Thyroid gland (tissue), 4 donors: Measurements from ENCODE around the gene SON.

ENCODE experiments used
- POLR2A ChIP-seq, 2 donors: fragments of 450-650 bp; IDR thresholded peaks; one replicate each; pipeline ENCODE4 v1.6.1; 2017; ENCODE audit warnings: antibody characterized with exemption in 2 of 2, mild to moderate bottlenecking in 2 of 2, moderate library complexity in 1 of 2
- TF ChIP-seq, protein P1 (sequence below), 6 experiments: fragments of 200-600 bp in 3 of 6; fragments of 450-650 bp in 3 of 6; sonication (generic) in 3 of 6; IDR thresholded peaks; one replicate each; pipeline ENCODE4 v1.5.1; 2016 to 2019; ENCODE audit warnings: antibody characterized with exemption in 6 of 6, mild to moderate bottlenecking in 2 of 6, inconsistent platforms in 1 of 6, moderate library complexity in 1 of 6

DNA sequence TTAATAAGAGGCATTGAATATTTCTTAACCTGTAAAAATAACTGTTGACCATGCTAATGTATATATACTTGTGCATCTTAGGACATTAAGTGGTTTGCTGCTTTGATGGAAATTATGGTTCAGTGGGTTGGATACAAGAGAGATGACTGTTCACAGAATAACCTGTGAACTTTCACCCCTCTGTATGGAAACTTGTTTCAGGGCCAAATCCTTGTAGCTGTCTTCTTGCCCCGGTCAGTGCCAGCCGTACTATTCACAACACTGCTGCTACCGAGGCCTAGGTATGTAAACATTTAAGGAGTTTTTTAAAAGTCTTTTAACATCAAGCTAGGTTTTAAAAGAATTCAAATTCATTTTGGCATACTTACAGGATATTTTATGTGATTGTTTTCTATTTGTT lies 29.5 kb downstream of the SON start:
- no peak for TF ChIP-seq POLR2A (IDR thresholded peaks at IDR 0.05)
- TF ChIP-seq, protein P1, sequence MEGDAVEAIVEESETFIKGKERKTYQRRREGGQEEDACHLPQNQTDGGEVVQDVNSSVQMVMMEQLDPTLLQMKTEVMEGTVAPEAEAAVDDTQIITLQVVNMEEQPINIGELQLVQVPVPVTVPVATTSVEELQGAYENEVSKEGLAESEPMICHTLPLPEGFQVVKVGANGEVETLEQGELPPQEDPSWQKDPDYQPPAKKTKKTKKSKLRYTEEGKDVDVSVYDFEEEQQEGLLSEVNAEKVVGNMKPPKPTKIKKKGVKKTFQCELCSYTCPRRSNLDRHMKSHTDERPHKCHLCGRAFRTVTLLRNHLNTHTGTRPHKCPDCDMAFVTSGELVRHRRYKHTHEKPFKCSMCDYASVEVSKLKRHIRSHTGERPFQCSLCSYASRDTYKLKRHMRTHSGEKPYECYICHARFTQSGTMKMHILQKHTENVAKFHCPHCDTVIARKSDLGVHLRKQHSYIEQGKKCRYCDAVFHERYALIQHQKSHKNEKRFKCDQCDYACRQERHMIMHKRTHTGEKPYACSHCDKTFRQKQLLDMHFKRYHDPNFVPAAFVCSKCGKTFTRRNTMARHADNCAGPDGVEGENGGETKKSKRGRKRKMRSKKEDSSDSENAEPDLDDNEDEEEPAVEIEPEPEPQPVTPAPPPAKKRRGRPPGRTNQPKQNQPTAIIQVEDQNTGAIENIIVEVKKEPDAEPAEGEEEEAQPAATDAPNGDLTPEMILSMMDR (IDR thresholded peaks at IDR 0.05) = no peak
